IgD-negative memory B cell (primary cell): Measurements from ENCODE around the gene TMPRSS2. TPM values are rescaled to one million over a fixed set of nuclear protein-coding genes. Genes with fewer than 3 reads are reported as not detected.

Experiments used
- H3K27ac Mint-ChIP-seq, 3 donors: one replicate each; pipeline ENCODE4 v1.8.0; 2020 to 2022; ENCODE audit warnings: mild to moderate bottlenecking in 3 of 3, mixed read lengths in 3 of 3, moderate library complexity in 1 of 3
- H3K27me3 Mint-ChIP-seq: one replicate; pipeline ENCODE4 v1.8.0; 2021; ENCODE audit warnings: mixed read lengths
- H3K36me3 Mint-ChIP-seq: one replicate; pipeline ENCODE4 v1.8.0; 2020; ENCODE audit warnings: mild to moderate bottlenecking, mixed read lengths
- H3K4me1 Mint-ChIP-seq, 3 donors: one replicate each; pipeline ENCODE4 v1.8.0; 2020 to 2022; ENCODE audit warnings: mixed read lengths in 3 of 3, mild to moderate bottlenecking in 1 of 3
- H3K4me3 Mint-ChIP-seq, 4 donors: one replicate each; pipeline ENCODE4 v1.8.0; 2020 to 2022; ENCODE audit warnings: mild to moderate bottlenecking in 4 of 4, mixed read lengths in 4 of 4, moderate library complexity in 3 of 4
- H3K9me3 Mint-ChIP-seq, 3 donors: one replicate each; pipeline ENCODE4 v1.8.0; 2020 to 2021; ENCODE audit warnings: mixed read lengths in 3 of 3, mild to moderate bottlenecking in 1 of 3
- polyA plus RNA-seq: library from polyadenylated mRNA; unstranded; fragments of 300-500 nt; fragmentation: Illumina TruSeq; gene quantifications from one replicate; pipeline ENCODE4 v1.2.3, GENCODE V29; 2021

Gene TMPRSS2
- not detected for polyA plus RNA-seq

GRCh38 chr21:41507521-41508414 lies at the start of gene TMPRSS2:
TSS of gene TMPRSS2 (minus strand) at chr21:41508158. CDS start at chr21:41498133, 10,025 bp downstream.
- H3K9me3 Mint-ChIP-seq = no peaks in the 10 kb centered on the region

GRCh38 chr21:41555057-41555456 lies 47.1 kb upstream of the TMPRSS2 start:
- Mint-ChIP-seq H3K9me3 (peaks cover 2 to 4% (median 2%) of the 10 kb centered on the region in 3 donors), H3K36me3 (no peaks in the 10 kb centered on the region), H3K27ac (no peak overlapping the region), H3K27me3 (peaks cover 16% of the 10 kb centered on the region), H3K4me3 (no peak overlapping the region), H3K4me1 (no peaks in the 10 kb centered on the region)

More at GRCh38 chr21:41507521-41508414, at the start of gene TMPRSS2:
- Mint-ChIP-seq H3K4me1 (peaks cover 0 to 2% (median 0%) of the 10 kb centered on the region in 3 donors), H3K27ac (no peak within 1 kb of the TSS), H3K4me3 (no peak within 1 kb of the TSS), H3K36me3 (no peaks in the 10 kb centered on the region), H3K27me3 (peaks cover 26% of the 10 kb centered on the region)

GRCh38 chr21:41552254-41552653 lies 44.3 kb upstream of the TMPRSS2 start:
- Mint-ChIP-seq H3K4me3 (no peak overlapping the region), H3K4me1 (no peaks in the 10 kb centered on the region), H3K9me3 (peaks cover 0 to 4% (median 2%) of the 10 kb centered on the region in 3 donors)

GRCh38 chr21:41548781-41549180 lies 40.8 kb upstream of the TMPRSS2 start:
- Mint-ChIP-seq H3K4me1 (peaks cover 2 to 8% (median 5%) of the 10 kb centered on the region in 3 donors), H3K9me3 (peaks cover 0 to 4% (median 2%) of the 10 kb centered on the region in 3 donors), H3K4me3 (no peak overlapping the region), H3K27me3 (peaks cover 5% of the 10 kb centered on the region), H3K36me3 (peaks cover 2% of the 10 kb centered on the region), H3K27ac (no peak overlapping the region)

More at GRCh38 chr21:41552254-41552653, 44.3 kb upstream of the TMPRSS2 start:
- H3K27ac Mint-ChIP-seq = no peak overlapping the region
- H3K27me3 Mint-ChIP-seq = peaks cover 16% of the 10 kb centered on the region
- no peaks in the 10 kb centered on the region for H3K36me3 Mint-ChIP-seq

GRCh38 chr21:41547111-41547510 lies 39.2 kb upstream of the TMPRSS2 start:
- Mint-ChIP-seq H3K4me3 (no peak overlapping the region), H3K27me3 (peaks cover 4% of the 10 kb centered on the region), H3K4me1 (peaks cover 2 to 8% (median 5%) of the 10 kb centered on the region in 3 donors), H3K36me3 (peaks cover 2% of the 10 kb centered on the region), H3K27ac (no peak overlapping the region), H3K9me3 (peaks cover 0 to under 1% (median 0%) of the 10 kb centered on the region in 3 donors)

DNA sequence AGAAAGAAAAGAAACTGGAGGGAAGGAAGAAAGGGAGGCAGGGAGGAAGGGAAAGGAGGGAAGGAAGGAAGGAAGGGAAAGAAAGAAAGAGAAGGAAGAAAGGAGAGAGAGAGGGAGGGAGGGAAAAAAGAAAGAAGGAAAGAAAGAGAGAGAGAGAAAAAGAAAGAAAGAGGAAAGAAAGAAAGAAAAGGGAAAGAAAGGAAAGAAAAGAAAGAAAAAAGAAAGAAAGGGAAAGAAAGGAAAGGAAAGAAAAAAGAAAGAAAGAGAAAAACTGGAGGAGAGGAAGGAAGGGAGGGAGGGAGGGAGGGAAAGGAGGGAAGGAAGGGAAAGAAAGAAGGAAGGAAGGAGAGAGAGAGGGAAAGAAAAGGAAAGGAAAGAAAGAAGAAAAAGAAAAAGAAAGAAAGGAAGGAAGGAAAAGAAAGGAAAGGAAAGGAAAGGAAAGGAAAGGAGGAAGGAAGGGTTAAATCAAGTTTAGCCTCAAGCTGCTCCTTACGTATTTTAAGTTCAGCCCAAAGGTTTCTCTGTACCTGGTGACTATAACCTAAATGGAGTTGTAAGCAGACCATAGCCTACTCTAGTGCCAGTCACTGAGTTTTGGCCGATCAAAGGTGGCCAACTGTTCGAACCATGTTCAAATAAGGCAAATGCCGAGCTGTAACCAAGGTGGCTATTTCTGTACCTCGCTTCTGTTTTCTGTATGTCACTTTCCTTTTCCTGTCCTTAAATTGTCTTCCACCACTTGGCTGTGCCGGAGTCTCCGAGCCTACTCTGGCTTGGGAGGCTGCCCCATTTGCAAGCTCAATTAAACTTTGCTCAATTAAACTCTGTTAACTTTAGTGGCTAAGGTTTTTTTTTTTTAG lies 37.8 kb upstream of the TMPRSS2 start:
- Mint-ChIP-seq H3K27ac (no peak overlapping the region), H3K27me3 (peaks cover 9% of the 10 kb centered on the region), H3K4me1 (peaks cover 2 to 8% (median 6%) of the 10 kb centered on the region in 3 donors), H3K9me3 (no peaks in the 10 kb centered on the region), H3K36me3 (peaks cover 2% of the 10 kb centered on the region), H3K4me3 (peak overlapping the region in 2 of 4 donors; percentile 41 to 75)

DNA sequence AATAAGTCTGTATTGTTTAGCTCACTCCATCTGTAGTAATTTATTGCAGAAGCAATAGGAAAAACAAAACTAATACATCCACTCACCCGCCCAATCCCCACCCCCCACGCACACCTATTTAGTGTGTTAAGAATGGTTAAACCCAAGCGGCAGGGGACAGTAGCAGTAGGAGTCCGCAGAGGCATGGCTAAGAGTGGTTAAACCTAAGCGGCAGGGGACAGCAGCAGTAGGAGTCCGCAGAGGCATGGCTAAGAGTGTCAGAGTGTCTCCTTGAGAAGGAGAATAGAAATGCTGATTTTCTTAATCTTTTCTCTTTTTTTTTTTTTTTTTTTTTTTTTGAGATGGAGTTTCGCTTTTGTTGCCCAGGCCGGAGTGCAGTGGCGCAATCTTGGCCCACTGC lies 34.8 kb upstream of the TMPRSS2 start:
- Mint-ChIP-seq H3K4me3 (no peak overlapping the region), H3K4me1 (peaks cover 2 to 8% (median 6%) of the 10 kb centered on the region in 3 donors), H3K27me3 (peaks cover 22% of the 10 kb centered on the region), H3K27ac (no peak overlapping the region), H3K36me3 (peaks cover 2% of the 10 kb centered on the region), H3K9me3 (no peaks in the 10 kb centered on the region)

DNA sequence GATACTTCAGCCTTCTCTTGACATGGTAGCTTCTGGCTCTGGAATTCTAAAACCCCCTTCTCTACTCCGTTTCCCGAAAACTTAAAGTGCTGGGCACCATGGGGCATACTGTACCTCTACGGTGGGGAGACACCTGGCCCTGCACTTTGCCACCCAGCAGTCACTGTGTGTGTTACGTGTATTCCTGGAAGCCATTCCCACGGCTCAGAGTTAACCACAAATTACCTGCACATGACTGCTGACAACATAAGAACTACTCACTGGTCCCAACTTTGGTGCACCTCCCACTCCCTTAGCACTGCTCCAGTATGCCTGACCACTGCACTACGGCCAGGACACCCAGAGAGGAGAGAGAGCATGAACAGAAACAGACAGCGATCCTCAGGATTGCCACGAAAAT lies 29.4 kb upstream of the TMPRSS2 start:
- H3K4me1 Mint-ChIP-seq = peaks cover 0 to 2% (median 0%) of the 10 kb centered on the region in 3 donors
- H3K4me3 Mint-ChIP-seq = no peak overlapping the region
- H3K27ac Mint-ChIP-seq = no peak overlapping the region
- no peaks in the 10 kb centered on the region for H3K36me3 Mint-ChIP-seq
- H3K27me3 Mint-ChIP-seq = peaks cover 31% of the 10 kb centered on the region
- no peaks in the 10 kb centered on the region for H3K9me3 Mint-ChIP-seq

- peaks cover 0 to 2% (median 0%) of the 10 kb centered on the region in 3 donors for H3K4me1 Mint-ChIP-seq
- no peaks in the 10 kb centered on the region for H3K9me3 Mint-ChIP-seq
- H3K27ac Mint-ChIP-seq = no peak overlapping the region
- H3K36me3 Mint-ChIP-seq = no peaks in the 10 kb centered on the region
- H3K27me3 Mint-ChIP-seq = peaks cover 31% of the 10 kb centered on the region
- no peak overlapping the region for H3K4me3 Mint-ChIP-seq
Observed at GRCh38 chr21:41536827-41537103, 28.8 kb upstream of the TMPRSS2 start.

DNA sequence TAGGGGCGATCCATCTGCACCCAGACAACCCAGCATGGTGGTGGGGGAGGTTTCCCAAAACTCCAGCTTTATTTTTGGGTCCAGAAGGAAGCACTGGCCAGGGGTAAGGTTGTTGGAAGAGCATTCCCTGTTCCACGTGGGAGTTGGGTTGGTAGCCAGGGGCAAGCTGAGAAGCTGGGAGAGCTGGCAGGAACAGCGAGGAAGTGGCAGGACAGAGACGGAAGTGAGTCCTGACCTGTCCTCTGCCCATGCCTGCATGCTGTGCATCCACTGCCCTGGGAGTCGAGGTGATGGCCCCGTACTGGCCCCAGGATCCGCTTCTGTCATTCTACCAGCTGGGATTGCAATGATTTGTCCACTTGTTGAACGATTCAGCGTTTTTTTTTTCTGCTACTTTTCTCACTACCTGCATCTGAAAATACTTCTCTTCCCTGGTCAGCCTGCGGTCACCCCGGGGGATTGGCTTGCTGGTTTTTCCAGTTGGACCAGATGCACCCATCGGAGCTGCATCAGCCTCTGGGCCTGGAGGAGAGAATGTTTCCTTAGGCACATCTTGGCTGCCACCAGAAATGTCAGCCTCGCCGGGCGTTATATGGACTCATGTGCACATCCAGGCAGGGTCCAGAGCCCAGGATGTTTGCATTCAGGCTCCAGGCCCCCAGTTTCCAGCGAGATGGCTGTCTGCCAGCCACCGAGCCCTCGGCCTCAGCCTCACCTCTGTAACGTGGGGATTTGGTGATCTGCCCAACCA lies 28.3 kb upstream of the TMPRSS2 start:
- no peak overlapping the region for H3K27ac Mint-ChIP-seq
- no peaks in the 10 kb centered on the region for H3K9me3 Mint-ChIP-seq
- no peak overlapping the region for H3K4me3 Mint-ChIP-seq
- H3K27me3 Mint-ChIP-seq = peaks cover 26% of the 10 kb centered on the region
- H3K36me3 Mint-ChIP-seq = no peaks in the 10 kb centered on the region
- no peaks in the 10 kb centered on the region for H3K4me1 Mint-ChIP-seq

DNA sequence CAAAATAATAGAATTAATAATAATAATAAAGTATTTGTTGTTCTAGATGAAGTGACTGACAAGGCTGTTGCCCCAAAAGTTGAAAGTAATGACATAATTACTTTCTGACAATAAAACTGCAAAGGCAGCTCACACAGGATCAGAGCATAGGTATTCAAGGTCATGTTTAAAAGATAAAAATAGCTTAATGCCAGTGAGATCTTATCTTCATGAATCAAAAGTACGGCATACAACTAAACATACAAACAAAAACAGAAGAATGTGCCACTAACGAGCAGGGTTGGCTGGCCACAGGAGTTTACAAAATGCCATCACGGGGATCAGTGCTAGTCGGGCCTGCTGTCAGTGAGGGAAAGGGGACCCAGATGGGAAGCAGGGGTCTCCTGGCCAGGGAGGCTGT lies 22.4 kb upstream of the TMPRSS2 start:
- Mint-ChIP-seq H3K4me1 (no peaks in the 10 kb centered on the region), H3K9me3 (no peaks in the 10 kb centered on the region), H3K36me3 (no peaks in the 10 kb centered on the region), H3K27ac (no peak overlapping the region), H3K27me3 (peaks cover 16% of the 10 kb centered on the region), H3K4me3 (no peak overlapping the region)

GRCh38 chr21:41529769-41530168 lies 21.8 kb upstream of the TMPRSS2 start:
- H3K27me3 Mint-ChIP-seq = peaks cover 16% of the 10 kb centered on the region
- H3K4me1 Mint-ChIP-seq = no peaks in the 10 kb centered on the region
- H3K4me3 Mint-ChIP-seq = no peak overlapping the region
- no peaks in the 10 kb centered on the region for H3K9me3 Mint-ChIP-seq
- H3K27ac Mint-ChIP-seq = no peak overlapping the region
- H3K36me3 Mint-ChIP-seq = no peaks in the 10 kb centered on the region

DNA sequence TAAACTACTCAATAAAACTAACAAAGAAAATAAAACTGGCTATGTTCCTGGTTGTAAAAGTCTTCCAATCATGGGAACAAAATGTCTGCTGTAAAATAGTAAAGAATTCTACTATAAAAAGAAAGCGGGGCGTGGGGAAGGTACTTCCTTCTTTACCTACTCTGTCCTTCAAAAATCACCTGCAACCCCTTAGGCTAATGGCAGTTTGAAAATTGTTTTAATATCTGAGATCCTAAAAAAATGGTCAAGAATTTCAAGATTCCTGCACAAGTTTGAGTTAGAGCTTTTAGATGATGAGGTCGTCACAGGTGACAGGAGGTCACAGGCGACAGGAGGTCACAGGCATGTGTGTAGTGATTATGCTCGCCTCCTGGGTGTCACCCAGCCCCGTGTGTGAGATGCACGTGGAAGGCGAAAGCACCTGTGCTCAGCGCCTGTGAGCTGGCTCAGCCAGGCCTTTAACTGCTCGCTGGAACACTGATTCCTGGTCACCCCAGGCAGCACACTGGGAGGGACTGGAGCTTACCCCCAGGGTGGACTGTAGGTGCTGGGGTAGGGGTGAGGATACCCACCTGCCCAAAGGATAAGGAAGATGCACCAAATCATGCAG lies 18.6 kb upstream of the TMPRSS2 start:
- H3K27me3 Mint-ChIP-seq = peaks cover 13% of the 10 kb centered on the region
- H3K27ac Mint-ChIP-seq = no peak overlapping the region
- no peak overlapping the region for H3K4me3 Mint-ChIP-seq
- no peaks in the 10 kb centered on the region for H3K36me3 Mint-ChIP-seq
- H3K9me3 Mint-ChIP-seq = no peaks in the 10 kb centered on the region
- H3K4me1 Mint-ChIP-seq = no peaks in the 10 kb centered on the region

DNA sequence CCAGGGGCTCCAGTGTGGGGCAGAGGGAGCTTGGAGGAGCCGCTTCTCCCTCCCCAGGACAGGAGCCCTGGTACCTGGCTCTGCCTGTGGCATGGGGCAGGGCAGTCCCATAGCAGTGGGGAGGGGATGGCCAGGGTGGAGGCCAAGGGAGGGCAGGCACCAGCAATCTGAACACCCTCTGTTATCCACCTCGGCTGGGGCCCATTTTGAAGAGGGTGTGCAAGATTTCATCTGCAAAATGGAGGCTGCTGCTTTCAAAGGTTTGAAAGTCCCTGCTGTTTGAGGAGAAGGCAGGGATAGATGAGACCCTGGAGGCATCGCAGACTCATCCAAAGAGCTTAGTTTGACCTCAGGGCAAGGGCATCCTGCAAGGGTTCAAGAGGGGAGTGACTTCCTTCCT lies 15.2 kb upstream of the TMPRSS2 start:
- peaks cover 6% of the 10 kb centered on the region for H3K27me3 Mint-ChIP-seq
- peaks cover 3% of the 10 kb centered on the region for H3K36me3 Mint-ChIP-seq
- no peak overlapping the region for H3K4me3 Mint-ChIP-seq
- peaks cover 0 to 9% (median 1%) of the 10 kb centered on the region in 3 donors for H3K9me3 Mint-ChIP-seq
- H3K27ac Mint-ChIP-seq = no peak overlapping the region
- H3K4me1 Mint-ChIP-seq = no peaks in the 10 kb centered on the region
